HG03060 (cell line): Measurements from ENCODE around the gene TGFBR3.

ENCODE experiments used
- ATAC-seq: cut with Tn5 transposase; IDR thresholded peaks from one replicate; pipeline ENCODE4 v1.9.1; 2021; ENCODE audit warnings: low read depth, moderate number of reproducible peaks; ENCODE audit not compliant: unreplicated experiment

The TGFBR3 gene

GRCh38 chr1:91885716-91886506 lies at the start of gene TGFBR3:
Gene TGFBR3, minus strand, starts transcription at chr1:91886151. Its CDS starts 24,620 bp downstream, at chr1:91861531.
- no peak for ATAC-seq

- no peak for ATAC-seq
These were observed 43.3 kb upstream of the TGFBR3 start for GRCh38 chr1:91929250-91929649.

- no peak for ATAC-seq
These were observed 42.1 kb upstream of the TGFBR3 start for GRCh38 chr1:91928026-91928425.

- ATAC-seq, result no peak
These were observed 39.9 kb upstream of the TGFBR3 start for GRCh38 chr1:91925644-91926435.

- ATAC-seq, result no peak
These were observed 38.2 kb upstream of the TGFBR3 start for GRCh38 chr1:91924146-91924545.

- no peak for ATAC-seq
These were observed 34.0 kb upstream of the TGFBR3 start for GRCh38 chr1:91919962-91920361.

- no peak for ATAC-seq
These were observed 31.0 kb upstream of the TGFBR3 start for GRCh38 chr1:91916811-91917460.

GRCh38 chr1:91916046-91916445 lies 30.1 kb upstream of the TGFBR3 start:
- no peak for ATAC-seq

- no peak for ATAC-seq
These were observed 27.1 kb upstream of the TGFBR3 start for GRCh38 chr1:91913018-91913417.

GRCh38 chr1:91912266-91912665 lies 26.3 kb upstream of the TGFBR3 start:
- ATAC-seq, result no peak

GRCh38 chr1:91901231-91901630 lies 15.3 kb upstream of the TGFBR3 start:
- ATAC-seq, result no peak

GRCh38 chr1:91900562-91900961 lies 14.6 kb upstream of the TGFBR3 start:
- no peak for ATAC-seq

- ATAC-seq, result no peak
These were observed 11.1 kb upstream of the TGFBR3 start for GRCh38 chr1:91897016-91897415.

GRCh38 chr1:91895832-91896556 lies 10.0 kb upstream of the TGFBR3 start:
- ATAC-seq, result no peak

GRCh38 chr1:91894036-91894761 lies 8.2 kb upstream of the TGFBR3 start:
- no peak for ATAC-seq

GRCh38 chr1:91891969-91892368 lies 6.0 kb upstream of the TGFBR3 start:
- ATAC-seq, result no peak

- ATAC-seq, result no peak
These were observed 5.5 kb upstream of the TGFBR3 start for GRCh38 chr1:91891454-91891853.

GRCh38 chr1:91889717-91890459 lies 3.9 kb upstream of the TGFBR3 start:
- no peak for ATAC-seq

- no peak for ATAC-seq
These were observed 687 bp downstream of the TGFBR3 start for GRCh38 chr1:91885213-91885715.
